Peyer's patch (tissue), 4 donors: Measurements from ENCODE around the gene TBATA. TPM values are rescaled to one million over a fixed set of nuclear protein-coding genes. Genes with fewer than 3 reads are reported as not detected.

Source experiments
- DNase-seq, 3 donors: peaks; one replicate each; pipeline ENCODE4 v3.0.0-alpha.2; 2017 to 2019
- H3K27ac ChIP-seq, 4 donors: fragments of 200-600 bp; sonication (generic); one replicate each; pipeline ENCODE4 v1.5.1; 2016 to 2019
- H3K27me3 ChIP-seq, 2 donors: fragments of 200-600 bp; sonication (generic); one replicate each; pipeline ENCODE4 v1.5.1; 2019
- H3K36me3 ChIP-seq, 3 donors: fragments of 200-600 bp; sonication (generic); one replicate each; pipeline ENCODE4 v1.5.1; 2016 to 2019
- H3K4me1 ChIP-seq, 4 donors: fragments of 200-600 bp; sonication (generic); one replicate each; pipeline ENCODE4 v1.5.1; 2016 to 2019
- H3K4me3 ChIP-seq, 4 donors: fragments of 200-600 bp; sonication (generic); 1 replicate in 3 of 4; 2 replicates in 1 of 4; pipeline ENCODE4 v1.5.1; 2016 to 2019; ENCODE audit warnings: mild to moderate bottlenecking in 1 of 4
- H3K9me3 ChIP-seq, 4 donors: fragments of 200-600 bp; sonication (generic); one replicate each; pipeline ENCODE4 v1.5.1; 2016 to 2019; ENCODE audit warnings: mild to moderate bottlenecking in 1 of 4
- POLR2A ChIP-seq, 2 donors: fragments of 450-650 bp; IDR thresholded peaks; one replicate each; pipeline ENCODE4 v1.5.1; 2017; ENCODE audit warnings: antibody characterized with exemption in 2 of 2, mild to moderate bottlenecking in 2 of 2, moderate library complexity in 2 of 2
- small RNA-seq, 2 donors: library from RNA; depleted of rRNA; stranded (forward); fragments of <200 nt; gene quantifications; one replicate each; pipeline ENCODE3, GENCODE V24; 2016
- total RNA-seq, 4 donors: library from RNA; depleted of rRNA; stranded (reverse); fragments of >200 nt; gene quantifications; one replicate each; pipeline ENCODE4 v1.1.0, GENCODE V29; 2016
- TF ChIP-seq, protein P1 (sequence below), 6 experiments: fragments of 450-650 bp in 4 of 6; fragments of 200-600 bp in 2 of 6; sonication (generic) in 1 of 6; IDR thresholded peaks; one replicate each; pipeline ENCODE4 v1.5.1; 2017 to 2019; ENCODE audit warnings: antibody characterized with exemption in 6 of 6, mild to moderate bottlenecking in 3 of 6, moderate library complexity in 1 of 6

Gene TBATA
- total RNA-seq, 4 donors from 2014 or later = not detected

DNA sequence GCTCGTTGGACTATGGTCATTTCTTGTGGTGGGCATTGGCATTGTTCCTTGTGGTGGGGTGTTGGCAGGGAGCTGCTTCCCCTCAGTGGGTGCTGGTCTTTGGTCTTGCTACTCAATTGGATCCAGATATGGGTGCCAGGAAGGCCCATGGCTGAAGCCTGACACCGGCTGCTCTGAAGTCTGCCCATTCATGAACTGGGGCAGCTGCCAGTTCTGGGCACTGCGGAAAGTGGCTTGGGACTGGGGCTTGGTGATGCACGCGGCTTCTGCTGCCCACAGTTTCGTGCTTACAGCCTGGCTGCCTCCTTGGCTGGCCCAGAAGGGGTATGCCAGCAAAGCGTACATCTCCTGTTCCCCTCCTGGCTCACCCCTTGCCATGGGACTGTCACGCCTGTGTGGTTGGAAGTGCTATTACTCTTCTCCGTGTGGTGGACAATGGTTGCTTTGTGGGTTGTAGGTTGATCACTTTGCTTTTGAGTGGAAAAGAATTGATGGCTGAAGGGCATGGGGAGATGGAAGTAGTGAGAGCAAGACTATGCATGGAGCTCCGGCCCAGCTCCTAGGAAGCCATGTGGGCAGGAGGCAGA lies 58.2 kb downstream of the TBATA start:
- no peak for TF ChIP-seq POLR2A (IDR thresholded peaks at IDR 0.05)
- TF ChIP-seq, protein P1, sequence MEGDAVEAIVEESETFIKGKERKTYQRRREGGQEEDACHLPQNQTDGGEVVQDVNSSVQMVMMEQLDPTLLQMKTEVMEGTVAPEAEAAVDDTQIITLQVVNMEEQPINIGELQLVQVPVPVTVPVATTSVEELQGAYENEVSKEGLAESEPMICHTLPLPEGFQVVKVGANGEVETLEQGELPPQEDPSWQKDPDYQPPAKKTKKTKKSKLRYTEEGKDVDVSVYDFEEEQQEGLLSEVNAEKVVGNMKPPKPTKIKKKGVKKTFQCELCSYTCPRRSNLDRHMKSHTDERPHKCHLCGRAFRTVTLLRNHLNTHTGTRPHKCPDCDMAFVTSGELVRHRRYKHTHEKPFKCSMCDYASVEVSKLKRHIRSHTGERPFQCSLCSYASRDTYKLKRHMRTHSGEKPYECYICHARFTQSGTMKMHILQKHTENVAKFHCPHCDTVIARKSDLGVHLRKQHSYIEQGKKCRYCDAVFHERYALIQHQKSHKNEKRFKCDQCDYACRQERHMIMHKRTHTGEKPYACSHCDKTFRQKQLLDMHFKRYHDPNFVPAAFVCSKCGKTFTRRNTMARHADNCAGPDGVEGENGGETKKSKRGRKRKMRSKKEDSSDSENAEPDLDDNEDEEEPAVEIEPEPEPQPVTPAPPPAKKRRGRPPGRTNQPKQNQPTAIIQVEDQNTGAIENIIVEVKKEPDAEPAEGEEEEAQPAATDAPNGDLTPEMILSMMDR (IDR thresholded peaks at IDR 0.05) = no peak
- Histone ChIP-seq H3K27me3 (no peaks in the 10 kb centered on the region), H3K27ac (no peak overlapping the region), H3K4me1 (no peaks in the 10 kb centered on the region), H3K9me3 (no peaks in the 10 kb centered on the region), H3K4me3 (no peak overlapping the region), H3K36me3 (no peaks in the 10 kb centered on the region)
- no peak for DNase-seq

DNA sequence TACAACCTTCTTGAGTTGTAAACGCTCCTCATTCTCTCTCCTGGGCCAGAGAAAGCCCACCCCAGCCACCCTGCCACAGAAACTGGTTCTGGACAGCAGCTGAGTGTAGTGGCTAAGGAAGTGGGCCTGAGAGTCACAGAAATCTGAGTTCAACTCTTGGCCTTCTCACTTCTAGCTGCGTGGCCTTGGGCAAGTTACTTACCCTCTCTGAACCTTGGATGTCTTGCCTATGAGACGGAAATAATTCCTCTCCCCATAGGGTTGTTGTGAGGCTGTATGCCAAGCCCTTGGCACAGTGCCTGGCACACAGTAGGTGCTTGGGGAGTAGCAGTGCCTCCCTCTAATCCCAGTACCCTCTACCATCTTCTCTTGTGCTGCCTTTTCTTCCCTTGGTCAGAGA lies 61.4 kb downstream of the TBATA start:
- H3K36me3 ChIP-seq = no peaks in the 10 kb centered on the region
- H3K27ac ChIP-seq = no peak overlapping the region
- no peaks in the 10 kb centered on the region for H3K9me3 ChIP-seq
- H3K4me1 ChIP-seq = no peaks in the 10 kb centered on the region
- no peak for DNase-seq
- TF ChIP-seq, protein P1 (IDR thresholded peaks at IDR 0.05) = no peak
- TF ChIP-seq POLR2A (IDR thresholded peaks at IDR 0.05) = no peak
- no peak overlapping the region for H3K4me3 ChIP-seq
- no peaks in the 10 kb centered on the region for H3K27me3 ChIP-seq

DNA sequence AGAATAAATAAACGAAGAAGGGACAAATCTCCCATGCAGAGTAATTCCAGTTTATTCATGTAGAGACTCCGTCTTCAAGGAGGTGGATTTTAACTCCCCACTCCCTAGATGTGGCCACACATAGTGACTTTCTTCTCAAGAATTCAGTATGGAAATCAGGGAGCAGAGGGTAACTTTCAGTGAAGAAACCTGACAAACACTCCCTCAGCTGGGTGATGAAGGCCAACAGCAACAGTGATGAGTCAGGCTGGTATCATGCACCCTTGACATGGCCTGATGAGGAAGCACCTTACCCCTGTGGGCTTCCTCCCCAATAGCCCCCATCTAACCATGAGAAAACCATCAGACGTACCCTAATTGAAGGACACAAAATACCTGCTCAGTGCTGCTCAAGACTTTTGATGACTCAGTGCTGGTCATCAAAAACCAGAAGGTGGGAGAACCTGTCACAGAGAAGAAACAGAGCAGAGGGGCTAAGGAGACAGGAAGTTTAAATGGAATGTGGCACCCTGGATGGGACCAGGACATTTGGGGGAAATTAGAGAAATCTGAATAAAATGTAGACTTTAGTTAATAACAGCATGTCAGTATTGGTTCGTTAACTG lies 62.3 kb downstream of the TBATA start:
- no peaks in the 10 kb centered on the region for H3K27me3 ChIP-seq
- no peak for TF ChIP-seq POLR2A (IDR thresholded peaks at IDR 0.05)
- TF ChIP-seq, protein P1 (IDR thresholded peaks at IDR 0.05) = no peak
- H3K27ac ChIP-seq = no peak overlapping the region
- no peak overlapping the region for H3K4me3 ChIP-seq
- H3K4me1 ChIP-seq = no peaks in the 10 kb centered on the region
- DNase-seq = no peak
- no peaks in the 10 kb centered on the region for H3K36me3 ChIP-seq
- H3K9me3 ChIP-seq = no peaks in the 10 kb centered on the region

Small RNA genes within 50 kb of the gene (small RNA-seq; reads per million reads assigned to genes)
- gene RPS26P40 = 0 reads per million in 2 donors

Other genes starting within 250 kb of the TBATA start
- gene PRF1, start 182.6 kb downstream of the TBATA start, total RNA-seq = 10 to 100 TPM in 1 of 4 donors, 1 to 10 TPM in 3; 4.6 to 12.4 (median 6.3) TPM
- 10 to 100 TPM in 1 of 4 donors, 1 to 10 TPM in 3; 2.3 to 10.7 (median 4.2) TPM for gene ADAMTS14, start 112.9 kb downstream of the TBATA start, total RNA-seq
- gene SGPL1, start 30.6 kb upstream of the TBATA start, total RNA-seq = 100 to 1,000 TPM in 1 of 4 donors, 10 to 100 TPM in 3; 31.4 to 101 (median 82.1) TPM
- 10 to 100 TPM; 38.8 to 63.5 (median 55.9) TPM for gene PCBD1, start 103.2 kb upstream of the TBATA start, total RNA-seq